T1000 (cell line): ENCODE results near the gene CTBP2.

Experiments used
- DNase-seq: peaks from one replicate; lab custom pipeline; 2025; ENCODE audit warnings: mixed read lengths; lab: John Stamatoyannopoulos, UW

Gene CTBP2

DNA sequence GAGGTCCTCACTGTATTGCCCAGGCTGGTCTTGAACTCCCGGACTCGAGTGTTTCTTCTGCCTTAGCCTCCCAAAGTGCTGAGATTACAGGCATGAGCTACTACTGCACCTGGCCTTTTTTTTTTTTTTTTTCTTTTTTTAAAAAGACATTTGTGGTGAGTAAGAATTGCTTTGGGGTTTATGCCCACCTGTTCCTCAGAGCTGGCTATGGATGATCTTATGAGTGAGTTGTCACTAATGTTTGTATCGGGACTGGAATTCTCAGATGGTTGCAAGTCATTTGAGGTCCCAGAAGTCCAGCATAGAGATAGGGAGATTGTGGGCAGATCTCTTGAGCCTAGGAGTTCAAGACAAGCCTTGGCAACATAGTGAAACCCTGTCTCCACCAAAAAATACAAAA is 183.2 kb downstream of the CTBP2 start:
- no peak for DNase-seq

GRCh38 chr10:124975977-124976514 is 184.3 kb downstream of the CTBP2 start:
- no peak for DNase-seq

GRCh38 chr10:124974131-124974530 is 186.2 kb downstream of the CTBP2 start:
- DNase-seq, result no peak

DNA sequence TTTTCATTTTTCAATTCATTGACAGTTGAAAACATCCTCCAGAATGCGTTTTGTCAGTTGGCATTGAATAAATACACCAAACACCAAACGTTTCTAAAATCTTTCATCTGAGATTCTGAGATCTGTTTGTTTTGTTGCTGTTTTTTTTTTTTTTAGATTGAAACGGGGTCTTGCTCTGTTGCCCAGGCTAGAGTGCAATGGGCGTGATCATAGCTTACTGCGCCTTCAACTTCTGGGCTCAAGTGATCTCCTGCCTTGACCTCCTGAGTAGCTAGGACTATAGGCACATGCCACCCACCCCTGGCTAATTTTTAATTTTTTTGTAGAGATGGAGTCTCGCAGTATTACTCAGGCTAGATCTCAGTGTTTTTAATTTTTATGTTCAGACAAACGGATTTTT is 187.7 kb downstream of the CTBP2 start:
- no peak for DNase-seq

GRCh38 chr10:124971276-124971675 is 189.1 kb downstream of the CTBP2 start:
- no peak for DNase-seq

DNA sequence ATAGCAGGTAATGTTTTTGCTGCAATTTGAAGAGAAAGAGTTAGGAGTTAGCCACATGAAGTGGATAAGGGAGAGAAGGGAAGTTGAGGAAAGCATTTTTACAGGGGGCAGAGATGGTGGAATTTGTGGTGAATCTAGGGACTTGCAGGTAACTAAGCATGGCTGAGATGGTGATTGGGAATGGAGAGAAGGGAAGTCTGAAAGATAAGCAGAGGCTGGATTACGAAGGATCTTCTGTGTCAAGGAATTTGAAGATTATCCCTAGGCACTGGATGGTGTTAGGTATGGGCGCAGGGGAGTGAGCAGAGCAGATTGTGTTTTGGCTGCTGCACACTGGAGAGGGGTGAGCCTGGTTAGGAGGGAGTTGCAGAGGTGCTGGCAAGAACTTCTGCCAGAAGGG is 193.1 kb downstream of the CTBP2 start:
- no peak for DNase-seq

DNA sequence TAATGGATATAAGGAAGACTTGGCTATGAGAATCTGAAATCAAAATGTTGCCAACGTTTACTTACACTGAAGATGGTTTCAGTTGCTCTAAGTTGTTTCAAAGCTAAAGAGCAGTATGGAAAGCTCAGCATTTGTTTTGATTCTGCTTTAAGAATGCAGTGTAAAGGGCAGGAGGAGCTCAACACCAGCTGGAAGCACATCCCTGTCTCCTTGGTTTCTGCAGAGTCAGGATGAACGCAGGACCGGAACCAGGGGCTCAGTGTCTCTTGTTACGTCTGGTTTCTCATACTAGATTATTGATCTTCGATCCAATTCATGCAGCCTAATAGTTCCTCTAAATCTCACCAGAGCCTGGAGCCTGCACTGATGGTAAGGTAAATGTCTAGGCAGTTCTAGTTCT is 194.4 kb downstream of the CTBP2 start:
- DNase-seq, result no peak

DNA sequence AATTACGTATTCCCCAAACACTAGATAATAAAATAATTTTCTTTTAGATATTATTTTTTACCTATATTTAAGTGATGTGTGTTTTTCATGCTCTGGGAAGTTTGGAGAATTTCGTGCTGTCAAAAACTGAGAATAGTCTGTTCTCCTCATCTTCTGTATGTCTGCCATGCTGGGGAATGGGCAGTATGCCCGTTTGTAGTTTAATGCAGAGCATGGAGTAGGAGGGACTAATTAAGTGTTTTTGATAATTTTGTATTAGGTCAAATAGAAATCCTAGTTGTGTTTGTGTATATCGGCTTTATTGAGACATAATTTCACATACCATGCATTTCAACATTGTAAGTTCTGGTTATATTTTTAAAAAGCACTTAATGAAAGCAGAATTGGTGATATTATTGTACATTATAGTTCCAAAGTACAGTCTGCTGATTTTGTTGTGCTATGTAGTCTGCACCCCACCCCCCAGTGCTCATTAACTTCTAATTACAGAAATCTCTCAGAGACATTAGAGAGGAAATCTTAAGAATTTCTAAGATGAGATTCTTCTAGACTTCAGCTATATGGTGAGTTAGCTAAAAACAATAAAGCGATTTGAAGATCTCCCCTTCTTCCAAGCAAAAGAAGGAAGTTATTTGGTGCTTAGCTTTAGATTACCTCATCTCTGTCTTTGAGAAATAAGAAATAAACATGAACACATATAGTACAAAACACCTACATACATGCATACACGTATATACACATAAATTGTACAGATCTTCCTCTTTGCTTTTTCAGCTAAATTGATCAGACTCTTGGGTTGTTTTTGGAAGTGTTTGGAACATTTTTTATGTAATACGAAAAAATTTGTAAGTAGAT is 196.3 kb downstream of the CTBP2 start:
- DNase-seq, result no peak

DNA sequence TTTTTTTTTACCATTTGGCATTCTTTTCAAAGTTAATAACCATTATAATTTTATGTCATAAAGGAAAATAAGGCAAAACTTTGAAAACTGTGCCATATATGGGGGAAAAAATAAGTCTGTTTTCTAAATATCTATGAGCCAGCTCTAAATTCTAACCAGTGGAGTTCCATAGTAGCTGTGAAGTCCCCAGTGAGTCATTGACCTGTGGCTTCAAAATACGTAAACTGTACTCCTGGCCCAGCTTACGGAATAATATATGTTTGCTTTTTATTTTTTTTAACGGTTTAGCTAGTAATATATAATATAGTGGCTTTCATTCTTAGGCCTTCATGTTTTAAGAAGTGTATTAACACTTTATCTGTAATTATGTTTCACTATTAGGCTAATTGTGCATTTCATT is 197.9 kb downstream of the CTBP2 start:
- no peak for DNase-seq

DNA sequence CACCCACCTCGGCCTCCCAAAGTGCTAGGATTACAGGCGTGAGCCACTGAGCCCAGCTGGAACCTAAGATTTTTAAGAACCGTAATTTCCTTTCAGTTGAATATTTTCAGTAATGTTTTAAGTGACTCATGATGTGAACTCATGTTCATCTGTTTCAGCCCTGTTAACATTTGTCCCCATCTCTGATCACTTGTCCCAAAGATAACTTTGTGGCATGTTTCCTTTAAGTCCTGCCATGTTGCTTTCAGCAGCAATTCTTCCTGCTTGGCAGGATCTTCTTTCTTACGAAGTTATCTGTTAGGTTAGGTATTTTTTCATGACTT is 199.2 kb downstream of the CTBP2 start:
- DNase-seq, result no peak

DNA sequence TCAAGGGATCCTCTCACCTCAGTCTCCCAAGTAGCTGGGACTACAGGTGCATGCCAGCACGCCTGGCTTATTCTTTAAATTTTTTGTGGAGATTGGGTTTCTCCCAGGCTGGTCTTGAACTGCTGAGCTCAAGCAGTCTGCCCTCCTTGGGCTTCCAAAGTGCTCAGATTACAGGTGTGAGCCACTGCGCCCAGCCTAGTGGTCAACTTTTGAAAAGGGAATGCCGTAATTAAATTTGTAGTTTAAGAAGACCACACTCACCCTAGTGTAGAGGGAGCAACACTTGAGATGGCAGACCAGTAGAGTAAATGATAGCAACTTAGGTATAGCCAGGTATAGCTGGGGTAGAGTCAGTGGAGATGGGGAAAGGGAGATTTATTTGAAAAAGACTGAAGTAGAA is 200.8 kb downstream of the CTBP2 start:
- no peak for DNase-seq

GRCh38 chr10:124957404-124957947 is 202.9 kb downstream of the CTBP2 start:
- DNase-seq, result no peak

DNA sequence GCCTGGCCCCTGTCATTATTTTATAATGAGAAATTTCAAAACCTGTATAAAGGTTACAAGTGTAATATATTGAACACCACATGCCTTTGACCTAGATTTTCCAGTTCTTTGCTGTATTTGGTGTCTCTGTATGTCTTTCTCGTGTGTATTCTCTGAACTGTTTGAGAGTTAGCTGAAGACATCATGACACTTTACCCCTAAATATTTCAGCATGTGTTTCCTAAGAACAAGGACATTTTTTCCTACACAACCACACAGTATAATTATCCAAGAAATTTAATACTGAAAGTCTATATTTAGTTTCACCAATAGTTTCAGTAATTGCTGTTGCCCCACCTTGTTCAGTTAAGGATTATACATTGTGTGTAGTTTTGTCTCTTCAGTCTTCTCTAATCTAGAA is 203.6 kb downstream of the CTBP2 start:
- DNase-seq, result no peak

GRCh38 chr10:124955868-124956267 is 204.5 kb downstream of the CTBP2 start:
- no peak for DNase-seq

DNA sequence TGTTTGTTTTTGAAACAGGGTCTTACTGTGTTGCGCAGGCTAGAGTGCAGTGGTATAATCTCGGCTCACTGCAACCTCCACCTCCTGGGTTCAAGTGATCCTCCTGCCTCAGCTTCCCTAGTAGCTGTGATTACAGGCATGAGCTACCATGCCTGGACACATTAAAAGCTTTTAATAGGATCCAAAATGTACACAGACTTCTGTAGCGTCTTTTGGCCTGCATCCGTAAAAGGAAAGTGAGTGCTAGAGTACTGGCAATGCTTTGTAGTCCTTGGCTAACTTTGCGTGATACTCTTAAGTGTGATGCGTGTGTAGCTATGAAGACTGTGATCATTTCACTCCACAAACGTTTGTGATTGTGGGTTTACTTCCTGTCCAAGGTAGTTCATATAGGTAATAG is 205.1 kb downstream of the CTBP2 start:
- no peak for DNase-seq

DNA sequence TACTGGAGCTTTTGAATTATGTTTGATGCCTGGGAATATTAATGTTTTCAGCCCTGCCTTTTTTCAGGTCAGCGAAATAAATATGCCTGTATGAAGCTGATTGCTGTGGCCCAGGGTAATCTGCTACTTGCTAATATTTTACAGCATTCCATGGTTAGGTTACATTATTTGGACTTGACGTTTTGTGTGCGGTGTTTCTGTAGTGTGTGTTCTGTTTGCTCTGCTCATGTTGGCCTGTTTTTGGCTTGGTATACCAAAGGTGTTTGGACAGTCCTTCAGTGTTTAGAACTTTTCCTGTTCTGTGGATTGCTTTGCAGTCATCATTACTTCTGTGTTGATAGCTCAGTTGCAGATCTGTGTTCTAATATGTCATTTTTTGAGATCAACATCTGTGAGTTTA is 206.9 kb downstream of the CTBP2 start:
- DNase-seq, result no peak

- DNase-seq, result no peak
Measured at GRCh38 chr10:124952123-124952522, 208.2 kb downstream of the CTBP2 start.

DNA sequence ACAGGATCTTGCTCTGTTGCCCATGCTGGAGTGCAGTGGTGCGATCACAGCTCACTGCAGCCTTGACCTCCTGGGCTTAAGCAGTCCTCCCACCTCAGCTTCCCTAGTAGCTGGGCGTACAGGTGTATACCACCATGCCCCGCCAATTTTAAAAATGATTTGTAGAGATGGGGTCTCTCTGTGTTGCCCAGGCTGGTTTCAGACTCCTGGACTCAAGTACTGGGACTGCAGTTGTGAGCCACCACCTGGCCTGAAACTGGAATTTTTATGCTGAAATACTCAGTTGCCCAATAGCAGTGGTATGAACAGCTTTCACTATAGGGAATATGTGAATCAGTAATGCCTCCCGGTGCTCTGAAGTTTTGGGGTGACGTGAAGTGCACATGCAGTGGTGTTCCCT is 210.8 kb downstream of the CTBP2 start:
- DNase-seq, result no peak

- no peak for DNase-seq
Measured at GRCh38 chr10:124946945-124947344, 213.4 kb downstream of the CTBP2 start.

DNA sequence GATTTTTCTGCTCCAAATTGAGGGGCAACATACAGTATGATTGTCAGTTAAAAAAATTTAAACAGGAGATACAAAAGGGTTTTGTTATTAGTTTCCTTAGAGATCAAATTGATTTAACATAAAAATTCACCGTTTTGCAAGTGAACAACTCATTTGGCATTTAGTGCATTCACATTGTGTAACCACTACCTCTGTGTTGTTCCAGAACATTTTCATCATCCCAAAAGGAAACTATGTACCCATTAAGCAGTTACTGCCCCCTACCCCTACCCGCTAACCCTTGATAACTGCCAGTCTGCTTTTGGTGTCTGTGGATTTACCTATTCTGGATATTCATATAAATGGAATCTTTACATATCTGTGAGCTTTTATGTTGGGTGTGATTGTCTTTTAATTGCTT is 215.4 kb downstream of the CTBP2 start:
- no peak for DNase-seq

DNA sequence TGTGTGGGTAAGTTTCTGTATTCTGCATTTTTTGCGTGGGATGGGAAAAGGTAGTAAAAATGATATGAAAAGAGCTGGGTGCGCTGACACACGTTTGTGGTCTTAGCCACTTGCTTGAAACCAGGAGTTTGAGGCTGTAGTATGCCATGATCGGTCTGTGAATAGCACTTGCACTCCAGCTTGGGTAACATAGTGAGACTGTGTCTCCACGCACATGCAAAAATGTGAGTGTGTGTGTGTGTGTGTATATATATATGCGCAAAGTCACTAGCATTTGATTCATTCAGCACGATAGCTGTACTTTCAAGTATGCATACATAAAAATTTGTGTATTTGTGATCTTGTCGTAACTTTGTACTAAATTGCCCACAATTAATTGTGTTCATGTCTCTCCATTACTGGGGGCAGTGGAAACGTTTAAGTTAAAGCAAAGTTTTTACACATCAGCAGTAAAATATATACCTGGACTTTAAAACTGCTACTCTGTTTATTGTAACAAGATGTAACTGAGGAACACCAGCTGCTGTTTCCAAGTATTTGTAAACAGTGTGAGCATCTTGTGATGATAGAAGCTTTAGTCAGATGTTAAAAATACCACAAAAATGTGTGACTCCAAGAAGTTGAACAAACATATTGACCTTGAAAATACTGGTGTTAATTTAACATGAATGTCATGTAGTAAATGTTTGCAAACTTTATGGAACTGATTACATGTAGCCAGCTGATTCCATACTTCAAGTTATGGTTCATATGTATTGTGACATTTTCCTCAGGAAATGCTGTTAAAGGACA is 216.9 kb downstream of the CTBP2 start:
- no peak for DNase-seq

DNA sequence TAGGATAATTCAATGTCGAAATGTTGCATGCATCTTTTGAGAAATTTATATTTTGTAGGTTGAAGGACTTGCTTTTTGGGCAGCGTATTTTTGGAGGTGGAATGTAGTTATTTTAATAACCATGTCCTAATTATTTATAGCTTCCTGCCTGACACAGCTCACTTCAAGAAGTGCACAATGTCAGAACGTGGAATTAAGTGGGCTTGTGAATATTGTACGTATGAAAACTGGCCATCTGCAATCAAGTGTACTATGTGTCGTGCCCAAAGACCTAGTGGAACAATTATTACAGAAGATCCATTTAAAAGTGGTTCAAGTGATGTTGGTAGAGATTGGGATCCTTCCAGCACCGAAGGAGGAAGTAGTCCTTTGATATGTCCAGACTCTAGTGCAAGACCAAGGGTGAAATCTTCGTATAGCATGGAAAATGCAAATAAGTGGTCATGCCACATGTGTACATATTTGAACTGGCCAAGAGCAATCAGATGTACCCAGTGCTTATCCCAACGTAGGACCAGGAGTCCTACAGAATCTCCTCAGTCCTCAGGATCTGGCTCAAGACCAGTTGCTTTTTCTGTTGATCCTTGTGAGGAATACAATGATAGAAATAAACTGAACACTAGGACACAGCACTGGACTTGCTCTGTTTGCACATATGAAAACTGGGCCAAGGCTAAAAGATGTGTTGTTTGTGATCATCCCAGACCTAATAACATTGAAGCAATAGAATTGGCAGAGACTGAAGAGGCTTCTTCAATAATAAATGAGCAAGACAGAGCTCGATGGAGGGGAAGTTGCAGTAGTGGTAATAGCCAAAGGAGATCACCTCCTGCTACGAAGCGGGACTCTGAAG is 217.8 kb downstream of the CTBP2 start:
- no peak for DNase-seq
